ENCODE results near the gene DNAH10. TPM values are rescaled to one million over a fixed set of nuclear protein-coding genes. Genes with fewer than 3 reads are reported as not detected.

DNAH10 gene
- total RNA-seq, 1 donor from 2014 or later, result 0.08 TPM

DNA sequence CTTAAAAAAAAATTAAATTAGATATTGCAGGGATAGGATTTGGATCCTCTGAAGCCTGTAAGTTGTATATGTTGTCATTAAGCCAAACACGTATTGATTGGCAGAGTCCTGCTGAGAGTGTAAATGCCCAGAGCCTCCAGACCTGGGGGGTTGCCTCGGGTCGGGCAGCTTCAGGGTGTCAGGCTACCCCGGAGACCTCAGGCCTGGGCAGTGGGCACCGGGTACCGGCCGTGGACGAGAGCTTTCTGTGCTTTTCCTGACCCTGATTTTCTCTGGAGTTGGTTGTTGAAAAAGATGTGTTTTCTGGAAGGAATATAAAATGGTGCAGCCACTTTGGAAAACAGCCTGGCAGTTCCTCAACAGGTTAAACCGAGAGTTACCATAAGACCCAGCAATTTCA is 96.1 kb downstream of the DNAH10 start:
- intact Hi-C loops (cut with DNase I), result no loop called here
- DNase-seq (no peak), ATAC-seq (ENCODE audit: poor library complexity) (no peak)

- DNase-seq, result no peak
- intact Hi-C loops (cut with DNase I), result no loop called here
- ATAC-seq (ENCODE audit: poor library complexity), result no peak
Observed at GRCh38 chr12:123859035-123859434, 96.9 kb downstream of the DNAH10 start.

DNA sequence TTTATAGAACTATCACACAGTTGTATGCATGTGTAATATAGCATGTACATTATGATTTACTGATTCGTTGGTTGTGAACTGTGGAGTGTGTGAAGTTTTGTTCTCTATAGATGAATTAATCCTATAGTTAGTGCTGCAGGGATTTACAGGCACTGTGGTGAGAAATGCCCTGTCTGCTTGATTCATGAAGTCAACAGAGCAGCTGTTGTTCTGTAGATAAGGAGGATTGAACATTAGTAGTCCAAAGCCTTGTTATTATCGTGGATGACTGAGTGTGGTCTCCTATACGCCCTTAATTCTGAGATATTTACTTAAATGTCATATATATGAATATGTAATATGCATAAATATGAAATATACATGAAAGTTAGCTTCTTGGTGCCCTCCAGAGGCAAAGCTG is 98.3 kb downstream of the DNAH10 start:
- ATAC-seq (ENCODE audit: poor library complexity) (no peak), DNase-seq (no peak)
- intact Hi-C loops (cut with DNase I), result no loop called here

DNA sequence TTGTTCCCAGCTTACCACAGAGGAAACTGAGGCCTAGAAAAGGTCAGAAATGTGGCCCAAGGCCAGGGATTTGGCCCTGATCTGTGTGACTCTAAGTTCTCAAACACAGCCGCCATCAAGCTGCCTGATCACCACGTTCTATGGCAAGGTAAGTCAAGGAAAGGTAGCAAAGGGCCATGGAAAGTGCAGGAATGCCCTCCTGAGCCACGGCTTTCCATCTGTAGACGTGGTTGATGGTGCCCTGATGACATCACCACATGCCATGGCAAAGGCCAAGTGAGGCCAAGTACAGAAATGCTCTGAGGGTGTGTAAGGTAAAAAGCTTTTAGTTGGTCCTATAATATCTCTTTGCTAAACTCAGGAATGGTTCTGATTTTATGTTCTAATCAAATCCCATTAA is 99.3 kb downstream of the DNAH10 start:
- intact Hi-C loops (cut with DNase I), result no loop called here
- ATAC-seq (ENCODE audit: poor library complexity), result no peak
- no peak for DNase-seq

GRCh38 chr12:123867141-123867540 is 105.0 kb downstream of the DNAH10 start:
- intact Hi-C loops (cut with DNase I), result no loop called here
- DNase-seq (no peak), ATAC-seq (ENCODE audit: poor library complexity) (no peak)

- ATAC-seq (ENCODE audit: poor library complexity) (no peak), DNase-seq (no peak)
- intact Hi-C loops (cut with DNase I), result no loop called here
Observed at GRCh38 chr12:123868791-123869190, 106.7 kb downstream of the DNAH10 start.

- intact Hi-C loops (cut with DNase I), result no loop called here
- ATAC-seq (ENCODE audit: poor library complexity) (no peak), DNase-seq (no peak)
Observed at GRCh38 chr12:123873793-123874192, 111.7 kb downstream of the DNAH10 start.

DNA sequence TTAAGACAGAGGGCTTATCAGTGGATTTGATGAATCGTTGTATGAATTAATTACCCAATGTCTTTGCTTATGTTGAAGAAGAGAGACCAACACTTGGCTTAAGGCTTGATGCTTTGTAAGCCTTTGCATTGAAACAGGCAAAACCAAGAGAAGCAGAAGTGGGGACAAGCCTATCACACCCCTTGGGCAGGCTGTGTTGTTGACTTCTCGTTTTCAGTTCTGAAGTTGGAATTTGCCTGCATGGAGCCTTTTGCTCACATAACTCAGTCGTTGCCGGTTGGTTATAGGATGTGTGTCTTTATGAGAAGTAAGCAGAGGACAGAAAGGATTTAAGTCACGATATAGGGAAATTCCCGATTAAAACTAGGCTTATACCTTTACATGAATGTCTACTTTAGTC is 115.9 kb downstream of the DNAH10 start:
- DNase-seq, result no peak
- intact Hi-C loops (cut with DNase I), result no loop called here
- no peak for ATAC-seq (ENCODE audit: poor library complexity)

DNA sequence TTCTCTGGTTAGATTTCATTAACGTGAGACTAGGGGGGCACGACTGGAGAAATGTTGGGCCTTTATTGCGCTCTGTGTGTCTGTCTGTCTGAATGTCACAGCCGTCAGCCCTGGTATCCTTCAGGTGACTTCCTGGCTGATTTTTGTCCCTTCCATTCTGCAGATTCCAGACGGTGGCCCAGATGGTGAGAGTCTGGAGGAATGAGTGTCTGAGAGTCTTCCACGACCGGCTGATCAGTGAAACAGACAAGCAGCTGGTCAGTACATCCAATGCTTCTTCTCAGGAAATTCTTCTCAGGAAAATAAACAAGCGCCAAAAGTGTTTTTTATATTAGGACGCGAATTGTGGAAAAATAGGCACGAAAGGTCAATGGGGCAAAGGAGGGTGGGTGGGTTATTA is 117.0 kb downstream of the DNAH10 start:
- intact Hi-C loops (cut with DNase I), result no loop called here
- ATAC-seq (ENCODE audit: poor library complexity) (no peak), DNase-seq (no peak)

DNA sequence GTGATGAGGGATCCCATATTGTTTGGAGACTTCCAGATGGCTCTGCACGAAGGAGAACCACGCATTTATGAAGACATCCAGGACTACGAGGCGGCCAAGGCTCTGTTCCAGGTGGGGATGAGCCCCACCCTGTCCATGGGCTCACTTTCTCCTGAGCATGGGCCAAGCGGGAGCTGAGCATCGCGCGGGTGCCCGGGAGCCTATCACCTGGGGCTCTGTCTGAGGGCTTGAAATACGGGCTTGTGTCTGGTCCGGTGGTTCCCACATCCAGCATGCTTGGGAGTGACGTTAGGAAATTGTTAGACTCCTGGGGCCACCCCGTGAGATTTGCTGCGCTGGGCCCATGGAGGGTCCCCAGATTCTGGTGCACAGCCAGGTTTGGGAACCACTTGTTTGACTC is 117.6 kb downstream of the DNAH10 start:
- intact Hi-C loops (cut with DNase I), result no loop called here
- DNase-seq (no peak), ATAC-seq (ENCODE audit: poor library complexity) (no peak)

DNA sequence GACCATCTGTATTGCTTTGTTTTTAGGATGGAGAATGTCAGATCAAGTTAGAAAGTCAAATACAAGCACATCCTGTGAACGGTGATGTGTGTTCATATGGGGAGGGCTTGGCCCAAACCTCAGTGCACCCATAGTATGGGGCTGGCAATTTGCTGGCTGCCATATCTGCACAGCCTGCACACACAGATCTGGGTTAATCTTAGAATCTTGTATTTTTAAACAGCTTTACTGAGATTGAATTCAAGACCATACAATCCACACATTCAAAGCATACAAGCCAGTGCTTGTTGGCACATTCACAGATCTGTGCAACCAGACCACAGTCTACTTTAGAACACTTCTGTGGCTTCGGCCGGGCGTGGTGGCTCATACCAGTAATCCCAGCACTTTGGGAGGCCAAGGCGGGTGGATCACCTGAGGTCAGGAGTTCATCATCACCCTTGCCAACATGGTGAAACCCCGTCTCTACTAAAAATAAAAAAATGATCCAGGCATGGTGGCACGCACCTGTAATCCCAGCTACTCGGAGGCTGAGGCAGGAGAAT is 120.1 kb downstream of the DNAH10 start:
- ATAC-seq (ENCODE audit: poor library complexity) (no peak), DNase-seq (no peak)
- intact Hi-C loops (cut with DNase I), result no loop called here

DNA sequence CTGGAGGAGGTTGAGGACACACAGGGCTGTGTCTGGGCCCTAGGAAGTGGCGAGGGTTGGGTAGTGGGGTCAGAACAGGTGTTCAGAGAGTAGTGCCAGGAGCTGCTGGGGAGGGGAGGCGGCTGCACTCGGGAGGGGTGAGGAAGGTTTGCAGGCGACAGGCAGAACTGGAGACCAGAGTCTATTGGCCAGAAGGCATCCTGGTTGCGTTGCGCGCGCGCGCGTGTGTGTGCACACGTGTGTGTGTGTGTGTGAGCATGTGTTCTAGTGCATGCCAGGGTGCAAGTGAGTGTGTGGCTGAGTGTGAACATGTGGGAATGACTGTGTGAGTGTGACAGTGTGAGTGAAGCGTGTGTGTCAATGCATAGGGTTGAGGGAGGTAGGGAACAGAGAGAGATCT is 124.2 kb downstream of the DNAH10 start:
- no peak for ATAC-seq (ENCODE audit: poor library complexity)
- DNase-seq, result no peak
- intact Hi-C loops (cut with DNase I), result no loop called here

- ATAC-seq (ENCODE audit: poor library complexity) (no peak), DNase-seq (no peak)
- intact Hi-C loops (cut with DNase I), result no loop called here
Observed at GRCh38 chr12:123886931-123887582, 125.0 kb downstream of the DNAH10 start.

DNA sequence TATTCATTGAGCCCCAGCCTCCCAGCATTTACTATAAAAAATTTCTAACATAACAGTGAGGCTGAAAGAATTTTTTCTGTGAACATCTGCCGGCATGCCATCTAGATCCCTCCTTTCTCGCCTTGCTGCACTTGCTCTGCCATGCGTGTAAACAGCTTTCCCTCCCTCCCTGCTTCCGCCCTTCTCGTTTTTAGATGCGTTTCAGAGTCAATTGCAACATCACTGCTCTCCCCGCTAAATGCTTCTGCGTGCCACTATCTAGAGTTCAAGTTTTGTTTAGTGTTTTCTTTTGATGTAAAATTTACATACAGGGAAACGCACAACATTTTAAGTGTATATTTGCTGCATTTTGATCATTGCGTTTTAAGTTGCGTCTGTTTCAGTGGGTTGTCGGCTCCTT is 126.9 kb downstream of the DNAH10 start:
- intact Hi-C loops (cut with DNase I), result no loop called here
- DNase-seq (no peak), ATAC-seq (ENCODE audit: poor library complexity) (no peak)

GRCh38 chr12:123889848-123890535 is 127.9 kb downstream of the DNAH10 start:
- intact Hi-C loops (cut with DNase I), result no loop called here
- ATAC-seq (ENCODE audit: poor library complexity), result no peak
- no peak for DNase-seq

GRCh38 chr12:123890536-123890902 is 128.4 kb downstream of the DNAH10 start:
- DNase-seq (no peak), ATAC-seq (ENCODE audit: poor library complexity) (no peak)
- intact Hi-C loops (cut with DNase I), result no loop called here

GRCh38 chr12:123891011-123891410 is 128.9 kb downstream of the DNAH10 start:
- DNase-seq, result no peak
- intact Hi-C loops (cut with DNase I), result no loop called here
- no peak for ATAC-seq (ENCODE audit: poor library complexity)

- intact Hi-C loops (cut with DNase I), result no loop called here
- no peak for ATAC-seq (ENCODE audit: poor library complexity)
- DNase-seq, result no peak
Observed at GRCh38 chr12:123891516-123892179, 129.5 kb downstream of the DNAH10 start.

- ATAC-seq (ENCODE audit: poor library complexity), result no peak
- DNase-seq, result no peak
- intact Hi-C loops (cut with DNase I), result no loop called here
Observed at GRCh38 chr12:123892180-123892559, 130.1 kb downstream of the DNAH10 start.

GRCh38 chr12:123892853-123893252 is 130.8 kb downstream of the DNAH10 start:
- ATAC-seq (ENCODE audit: poor library complexity), result no peak
- DNase-seq, result no peak
- intact Hi-C loops (cut with DNase I), result no loop called here
